Pons (tissue), 1 donor: ENCODE data around the gene POLR2J3.
"Not testable (repeated sequence)": the region's sequence is repeated elsewhere in the genome, so short reads cannot be mapped to it uniquely, and the experiment has no call there.

ENCODE experiments used
- DNase-seq: peaks from one replicate; pipeline ENCODE4 v3.0.0-alpha.2; 2016; ENCODE audit warnings: low spot score

The POLR2J3 gene

DNA sequence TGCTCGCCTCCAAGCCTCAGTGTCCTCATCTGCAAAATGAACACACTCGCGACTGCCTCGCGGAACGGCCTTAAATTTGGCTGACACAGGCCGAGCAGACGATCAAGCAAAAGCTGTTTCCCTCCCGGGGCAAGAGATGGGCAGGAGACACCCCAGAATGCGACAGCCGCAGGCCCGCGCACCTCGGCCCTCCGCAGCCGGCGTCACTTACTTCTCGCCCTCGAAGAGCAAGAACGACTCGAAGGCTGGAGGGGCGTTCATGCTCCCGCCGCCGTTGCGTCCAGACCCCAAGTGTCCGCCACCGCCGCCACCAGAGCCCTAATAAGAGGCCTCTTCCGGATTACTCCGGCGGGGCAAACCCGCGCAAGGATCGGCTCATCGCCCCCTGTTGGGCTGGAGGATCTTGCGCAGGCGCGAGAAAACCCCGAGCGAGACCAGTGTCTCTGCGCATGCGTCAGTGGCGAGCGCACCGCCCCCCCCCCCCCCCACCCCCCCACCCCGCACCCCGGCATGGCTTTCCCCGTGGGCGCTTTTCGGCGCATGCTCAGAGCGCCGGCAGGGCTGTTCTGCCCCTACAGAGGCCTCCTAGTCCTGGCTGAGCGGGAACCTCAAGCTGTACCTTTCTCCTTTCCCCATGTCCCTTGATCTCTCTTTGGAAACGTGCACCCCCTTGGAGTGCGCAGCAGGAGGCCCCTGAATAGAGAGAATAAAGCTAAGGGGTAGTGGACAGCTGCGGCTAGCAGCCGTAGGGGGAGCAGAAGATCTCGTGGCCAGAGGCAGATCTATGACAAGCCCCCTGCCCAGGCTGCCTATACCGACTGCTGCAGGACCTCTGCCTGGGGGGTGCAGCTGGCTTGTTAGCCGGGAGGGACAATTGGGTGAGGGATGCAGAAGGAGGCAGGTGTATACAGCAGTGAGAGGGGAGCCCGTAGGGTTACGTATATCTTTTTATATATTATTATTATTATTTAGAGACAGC lies at the start of gene POLR2J3:
POLR2J3 (minus strand) TSS at position 323 of the 979 bp plus-strand sequence; CDS start at position 261, 62 bp downstream.
- peak; percentile 91 for DNase-seq

DNA sequence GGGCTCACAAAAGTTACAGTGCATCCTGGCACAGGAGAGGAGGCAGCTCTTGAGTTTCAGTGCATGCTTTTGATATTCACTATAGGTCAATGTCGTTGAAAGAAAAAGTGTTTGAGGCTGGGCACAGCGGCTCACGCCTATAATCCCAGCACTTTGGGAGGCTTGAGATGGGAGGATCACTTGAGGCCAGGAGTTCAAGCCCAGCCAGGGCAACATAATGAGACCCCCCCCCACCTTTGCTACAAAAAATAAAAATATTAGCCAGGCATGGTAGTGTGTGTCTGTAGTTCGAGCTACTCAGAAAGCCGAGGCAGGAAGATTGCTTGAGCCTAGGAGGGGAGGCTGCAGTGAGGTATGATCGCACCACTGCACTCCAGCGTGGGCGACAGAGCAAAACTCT lies 45.7 kb upstream of the POLR2J3 start:
- not testable (repeated sequence) for DNase-seq

DNA sequence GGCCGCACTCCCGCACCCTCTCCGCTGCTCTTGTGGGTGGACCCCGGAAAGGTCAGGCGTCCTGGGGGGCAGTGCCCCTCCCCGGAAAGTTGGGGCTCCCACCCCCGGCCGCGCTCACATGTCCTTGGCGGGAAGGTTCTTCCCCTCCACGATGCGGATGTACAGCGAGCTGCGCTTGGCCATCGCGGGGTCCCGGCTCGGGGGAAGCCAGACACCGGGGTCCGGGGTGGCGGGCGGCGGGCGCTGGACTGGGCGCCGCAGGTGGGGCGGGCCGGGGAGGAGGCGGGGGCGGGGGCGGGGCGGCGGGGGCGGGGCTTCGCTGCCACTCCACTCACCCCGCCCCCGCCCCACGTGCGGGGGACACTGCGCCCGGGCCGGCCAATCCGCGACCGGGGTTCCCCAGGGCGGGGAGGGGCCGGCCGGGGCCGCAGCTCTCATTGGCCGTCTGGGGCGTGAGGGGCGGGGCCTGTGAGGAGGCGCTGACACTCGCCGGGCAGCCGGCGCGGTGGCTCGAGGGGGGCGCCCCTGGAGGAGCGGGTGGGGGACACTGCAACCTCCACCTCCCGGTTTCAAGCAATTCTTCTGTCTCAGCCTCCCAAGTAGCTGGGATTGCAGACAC lies 44.2 kb upstream of the POLR2J3 start, which contains the start of gene RASA4:
RASA4 (minus strand) TSS at position 250 of the 619 bp plus-strand sequence; CDS start at position 183, 67 bp downstream.
- peak; percentile 4 for DNase-seq

DNA sequence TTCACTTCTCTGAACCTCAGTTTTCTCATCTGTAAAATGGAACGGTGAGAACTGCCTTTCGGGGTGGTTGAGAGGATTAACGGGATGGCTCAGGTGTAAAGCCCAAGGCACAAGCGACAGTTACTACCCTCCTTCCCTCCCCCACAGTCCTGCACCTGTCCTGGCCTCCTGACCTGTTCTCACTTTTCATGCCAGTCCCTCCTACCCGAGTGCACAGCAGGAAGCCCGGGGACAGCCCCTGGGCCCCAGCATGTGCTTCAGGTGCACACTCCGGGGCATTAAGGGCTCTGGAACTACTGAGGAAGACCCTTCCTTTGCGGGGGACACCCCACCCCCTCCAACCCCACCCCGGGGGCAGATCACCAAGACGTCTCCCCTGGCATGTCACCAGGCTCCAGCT lies 43.5 kb upstream of the POLR2J3 start:
- not testable (repeated sequence) for DNase-seq

DNA sequence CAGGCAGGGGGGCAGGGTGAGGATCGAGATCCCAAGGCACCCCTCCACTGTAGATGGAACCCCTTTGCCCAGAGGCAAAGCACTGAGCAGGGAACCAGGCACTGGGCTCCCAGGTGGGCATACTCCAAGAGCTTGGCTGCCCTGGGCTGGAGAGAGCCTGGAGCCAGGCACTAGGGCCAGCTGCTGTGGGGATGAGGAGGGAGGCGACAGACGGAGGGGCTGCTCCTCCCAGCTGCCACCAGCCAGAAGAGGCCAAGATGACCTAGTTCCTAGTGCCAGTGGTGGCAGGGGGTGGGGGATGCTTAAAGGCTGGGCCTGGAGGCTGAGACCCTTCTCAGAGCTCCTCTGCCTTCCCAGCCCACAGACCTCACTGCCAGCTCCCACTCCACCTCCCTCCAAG lies 42.5 kb upstream of the POLR2J3 start:
- not testable (repeated sequence) for DNase-seq

DNA sequence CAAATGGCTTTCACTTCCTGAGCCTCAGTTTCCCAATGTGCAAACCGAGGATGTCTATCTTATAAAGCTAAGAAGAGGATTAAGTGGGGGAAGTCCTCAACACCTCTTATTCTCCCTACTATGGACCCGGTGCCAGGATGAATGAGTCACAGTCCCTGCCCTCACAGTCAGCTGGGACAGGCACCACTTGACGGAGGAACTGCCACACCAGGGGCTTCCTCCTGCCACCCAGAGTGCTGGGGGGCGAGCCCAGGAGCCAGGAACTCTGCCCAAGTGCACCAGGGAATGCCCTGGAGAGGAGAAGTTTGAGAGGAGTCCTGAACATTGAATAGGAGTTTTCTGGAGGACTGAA lies 41.9 kb upstream of the POLR2J3 start:
- DNase-seq = not testable (repeated sequence)

DNA sequence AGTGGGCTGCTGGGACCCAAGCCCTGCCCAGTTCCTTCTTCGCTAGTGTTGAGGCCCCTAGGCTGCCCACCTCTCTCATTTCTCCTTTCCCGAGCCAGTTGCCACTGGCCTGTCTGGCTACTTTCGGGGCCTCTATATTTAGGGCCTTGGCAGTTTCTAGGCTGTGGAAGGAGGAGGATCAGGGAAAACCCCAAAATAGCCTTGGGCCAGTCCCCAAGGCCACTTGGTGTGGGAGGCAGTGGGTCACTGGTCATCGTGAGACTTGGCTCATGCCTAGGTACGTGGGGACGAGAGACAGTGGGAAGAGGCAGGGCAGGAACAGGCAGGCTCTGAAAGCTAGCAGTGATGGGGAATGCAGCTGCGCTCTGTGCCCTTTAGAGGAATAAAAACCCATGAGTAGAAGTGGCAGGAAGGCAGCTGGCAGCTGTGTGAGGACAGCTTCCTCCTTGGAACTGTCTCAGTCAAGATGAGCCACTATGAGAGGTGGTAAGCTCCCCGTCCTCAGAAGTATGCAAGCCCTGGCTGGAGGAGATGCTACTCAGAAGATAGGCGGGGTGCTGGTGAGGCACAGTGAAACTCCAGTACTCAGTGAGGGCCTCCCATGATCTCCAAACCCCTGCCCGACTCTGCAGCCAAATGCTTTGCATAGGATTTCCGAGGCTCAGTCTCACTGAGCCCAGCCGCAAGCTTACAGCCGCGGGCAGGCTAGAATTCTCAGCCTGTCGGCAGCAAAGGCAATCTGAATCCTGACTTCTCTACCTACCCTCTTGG lies 41.4 kb upstream of the POLR2J3 start:
- DNase-seq = not testable (repeated sequence)

DNA sequence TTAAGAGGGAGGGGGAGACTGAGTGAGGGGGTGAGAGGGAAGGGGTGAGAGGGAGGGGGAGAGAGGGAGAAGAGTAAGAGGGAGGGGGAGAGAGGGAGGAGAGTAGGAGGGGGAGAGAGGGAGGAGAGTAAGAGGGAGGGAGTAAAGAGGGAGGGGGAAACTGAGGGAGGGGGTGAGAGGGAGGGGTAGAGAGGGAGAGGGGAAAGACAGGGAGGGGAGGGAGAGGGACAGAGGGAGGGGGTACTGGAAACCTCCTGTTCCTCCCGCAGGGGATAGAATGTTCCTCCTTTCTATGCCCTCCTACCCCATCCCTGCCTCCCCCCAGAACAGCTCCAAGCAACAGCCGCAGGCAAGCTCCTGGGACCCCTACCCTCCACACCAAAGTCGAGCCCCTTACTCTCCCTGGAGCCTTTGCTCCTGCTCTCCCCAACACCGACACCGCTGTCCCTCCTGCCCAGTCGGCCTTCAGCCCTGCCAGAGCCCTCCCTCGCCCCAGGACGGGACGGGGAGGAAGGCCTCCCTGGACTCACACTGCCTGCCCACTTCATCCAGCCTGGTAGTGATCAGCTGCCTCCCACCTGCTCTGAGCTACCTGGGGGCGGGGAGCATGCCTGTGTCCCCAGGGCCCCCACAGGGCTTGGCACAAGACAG lies 39.4 kb upstream of the POLR2J3 start:
- DNase-seq = peak; percentile 4

DNA sequence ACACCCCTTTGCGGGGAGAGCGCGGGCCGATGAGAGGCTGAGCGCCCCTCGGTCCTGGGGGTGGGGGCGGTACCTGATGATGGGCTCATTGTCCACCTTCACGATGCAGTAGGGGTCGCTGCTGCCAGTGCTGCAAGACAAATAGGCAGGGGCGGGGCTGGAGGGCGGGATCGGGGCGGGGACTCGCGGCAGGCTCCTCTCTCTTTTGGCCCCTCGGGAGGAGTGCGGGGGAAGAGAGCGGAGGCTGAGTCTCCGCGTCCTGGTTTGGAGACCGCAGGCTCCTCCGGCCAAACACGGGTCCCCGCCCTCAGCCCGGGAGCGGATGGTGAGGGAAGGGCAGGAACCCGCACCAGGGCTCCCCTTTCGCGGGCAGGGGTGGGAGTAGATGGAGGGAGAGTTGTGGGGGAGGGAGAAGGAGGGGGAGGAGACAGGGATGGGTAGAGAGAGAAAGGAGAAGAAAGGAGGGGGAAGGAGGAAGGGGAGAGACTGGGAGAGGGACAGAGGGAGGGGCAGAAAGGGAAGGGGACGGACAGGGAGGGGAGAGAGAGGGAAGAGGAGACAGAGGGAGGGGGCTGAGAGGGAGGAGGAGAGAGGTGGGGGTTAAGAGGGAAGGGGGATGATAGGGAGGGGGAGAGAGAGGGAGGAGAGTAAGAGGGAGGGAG lies 38.8 kb upstream of the POLR2J3 start:
- DNase-seq = not testable (repeated sequence)

DNA sequence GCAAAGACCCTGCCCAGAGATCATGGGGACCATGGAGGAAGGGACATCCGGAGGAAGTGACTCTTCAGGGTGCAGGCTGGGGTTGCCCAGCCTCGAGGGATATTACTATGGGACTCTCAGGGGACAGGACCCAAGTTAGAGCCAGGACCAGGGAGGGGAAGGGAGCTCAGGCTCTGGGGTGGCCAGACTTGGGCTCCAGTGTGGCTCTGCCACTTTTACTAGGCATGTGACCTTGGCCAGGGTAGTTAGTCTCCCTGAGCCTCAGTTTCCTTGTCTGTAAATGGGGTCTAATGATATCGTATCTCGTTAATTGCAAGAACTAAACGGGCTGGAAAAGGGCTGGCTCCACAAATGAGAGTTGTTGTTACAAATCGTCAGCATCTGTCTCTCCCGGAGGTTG lies 38.1 kb upstream of the POLR2J3 start:
- not testable (repeated sequence) for DNase-seq

DNA sequence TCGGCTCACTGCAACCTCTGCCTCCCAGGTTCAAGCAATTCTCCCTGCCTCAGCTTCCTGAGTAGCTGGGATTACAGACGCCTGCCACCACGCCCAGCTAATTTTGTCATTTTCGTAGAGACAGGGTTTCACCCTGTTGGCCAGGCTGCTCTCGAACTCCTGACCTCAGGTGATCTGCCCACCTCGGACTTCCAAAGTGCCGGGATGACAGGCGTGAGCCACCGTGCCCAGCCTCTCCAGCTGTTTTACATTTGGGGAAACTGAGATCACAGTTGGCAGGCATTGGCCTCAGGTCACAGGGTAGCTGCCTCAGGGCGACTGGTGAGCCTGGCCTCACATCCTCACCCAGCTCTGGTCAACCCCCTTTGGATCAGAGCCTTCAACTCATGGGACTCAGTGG lies 37.4 kb upstream of the POLR2J3 start:
- DNase-seq = not testable (repeated sequence)

DNA sequence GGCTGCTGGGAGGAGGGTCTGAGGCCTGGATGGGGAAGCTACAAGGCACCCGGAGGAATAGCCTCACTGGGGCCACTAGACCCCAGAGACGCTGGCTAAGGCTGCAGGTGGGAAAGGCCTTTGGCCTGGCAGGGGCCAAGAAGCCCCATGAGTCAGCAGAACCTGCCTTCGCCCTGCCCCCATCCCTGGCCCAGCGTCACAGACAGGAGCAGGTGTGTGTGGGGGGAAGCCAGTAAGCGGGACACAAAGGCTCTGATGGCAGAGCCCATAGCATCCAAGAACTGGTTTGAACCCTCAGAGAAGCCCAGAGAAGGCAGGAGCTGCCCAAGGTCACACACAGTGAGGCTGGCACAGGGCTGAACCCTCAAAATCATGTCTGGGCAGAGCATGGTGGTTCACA lies 34.5 kb upstream of the POLR2J3 start:
- DNase-seq = not testable (repeated sequence)

DNA sequence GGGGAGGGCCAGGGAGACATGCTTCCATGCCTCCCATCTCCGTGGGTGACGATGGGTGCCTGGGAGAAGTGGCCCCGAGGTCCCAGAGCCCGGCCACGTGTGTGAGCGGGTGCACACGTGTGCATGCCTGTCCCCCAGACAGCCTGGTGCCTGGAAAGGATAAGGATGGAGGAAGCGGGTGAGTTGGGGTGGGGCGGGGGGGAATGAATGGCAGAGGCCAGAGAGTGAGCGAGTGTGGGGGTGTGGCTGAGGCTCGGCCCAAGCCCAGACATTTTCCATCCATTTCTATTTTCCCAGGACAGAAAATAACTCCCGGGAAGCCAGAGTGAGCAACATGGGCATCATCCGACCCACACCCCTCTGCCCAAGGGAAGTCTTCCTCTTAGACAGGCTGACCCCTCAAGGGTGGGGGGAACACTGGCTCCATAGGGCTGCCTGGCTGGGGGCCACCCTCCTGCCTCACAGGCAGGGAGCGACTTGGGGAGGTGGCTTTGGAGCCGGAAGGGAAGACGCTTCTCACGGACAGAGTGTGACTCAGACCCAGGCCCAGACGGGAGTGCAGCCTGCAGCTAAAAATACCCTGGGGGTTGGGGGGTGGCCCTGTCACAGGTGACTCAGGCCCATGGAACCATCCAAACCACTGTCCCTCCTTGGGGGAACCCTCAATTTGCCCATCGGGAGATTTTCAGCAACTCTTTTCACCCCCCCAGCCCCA lies 32.2 kb upstream of the POLR2J3 start:
- DNase-seq = not testable (repeated sequence)

DNA sequence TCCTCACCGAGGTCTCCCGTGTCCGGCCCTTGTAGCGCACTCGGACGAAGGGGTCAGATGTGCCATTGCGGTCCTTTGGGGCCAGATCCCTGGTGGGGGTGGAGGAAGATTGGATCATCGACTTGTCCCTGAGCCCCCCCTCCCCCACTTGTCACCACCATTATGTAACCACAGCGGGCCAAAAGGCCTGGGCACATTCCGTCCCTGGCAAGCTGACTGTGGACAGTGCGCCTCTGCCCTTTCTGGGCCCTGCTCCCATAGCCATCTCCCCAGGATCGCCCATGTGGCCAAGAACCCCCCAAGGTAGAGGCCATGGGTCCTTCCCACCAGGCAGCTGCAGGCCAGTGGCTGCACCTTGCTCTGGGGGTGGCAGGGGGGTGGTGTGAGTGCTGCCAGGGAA lies 29.9 kb upstream of the POLR2J3 start:
- DNase-seq = not testable (repeated sequence)

DNA sequence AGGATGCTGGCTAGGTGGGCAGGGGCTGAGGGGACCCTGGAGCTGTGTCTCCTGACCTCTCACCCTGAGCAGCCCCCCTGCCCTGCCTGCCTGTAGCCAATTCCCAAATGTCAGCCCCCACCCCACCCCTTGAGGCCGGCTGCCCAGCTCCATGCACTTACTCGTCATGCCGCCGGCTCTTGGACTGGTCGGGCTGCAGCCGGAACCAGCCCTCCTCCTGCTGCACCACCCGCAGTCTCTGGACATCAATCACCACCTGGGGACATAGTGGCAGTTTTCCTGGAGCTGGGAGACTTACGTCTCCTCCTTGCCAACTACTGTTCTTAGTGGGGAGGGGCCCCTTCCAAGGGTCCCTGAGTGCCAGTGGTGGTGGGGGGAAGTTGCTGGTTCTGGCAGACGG lies 27.3 kb upstream of the POLR2J3 start:
- DNase-seq = not testable (repeated sequence)

DNA sequence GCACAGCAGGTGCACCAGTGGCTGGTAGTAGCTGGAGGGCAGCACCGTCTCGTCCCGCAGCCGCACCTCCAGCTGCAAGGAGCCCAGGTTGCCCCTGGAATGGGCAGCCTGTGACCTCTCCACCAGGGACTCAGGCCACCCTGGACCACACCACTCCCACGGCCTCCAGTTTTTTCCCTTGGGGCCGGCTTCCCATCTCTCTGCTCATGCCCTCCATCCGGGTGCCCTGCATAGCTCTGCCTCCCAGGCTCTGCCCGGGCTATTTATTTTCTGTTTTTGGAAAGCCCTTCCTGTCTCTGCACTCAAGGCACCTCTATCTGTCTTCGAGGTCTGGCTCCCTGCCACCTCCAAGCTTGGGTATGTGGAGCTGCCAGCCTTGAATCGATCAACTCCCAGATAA lies 23.7 kb upstream of the POLR2J3 start:
- not testable (repeated sequence) for DNase-seq

DNA sequence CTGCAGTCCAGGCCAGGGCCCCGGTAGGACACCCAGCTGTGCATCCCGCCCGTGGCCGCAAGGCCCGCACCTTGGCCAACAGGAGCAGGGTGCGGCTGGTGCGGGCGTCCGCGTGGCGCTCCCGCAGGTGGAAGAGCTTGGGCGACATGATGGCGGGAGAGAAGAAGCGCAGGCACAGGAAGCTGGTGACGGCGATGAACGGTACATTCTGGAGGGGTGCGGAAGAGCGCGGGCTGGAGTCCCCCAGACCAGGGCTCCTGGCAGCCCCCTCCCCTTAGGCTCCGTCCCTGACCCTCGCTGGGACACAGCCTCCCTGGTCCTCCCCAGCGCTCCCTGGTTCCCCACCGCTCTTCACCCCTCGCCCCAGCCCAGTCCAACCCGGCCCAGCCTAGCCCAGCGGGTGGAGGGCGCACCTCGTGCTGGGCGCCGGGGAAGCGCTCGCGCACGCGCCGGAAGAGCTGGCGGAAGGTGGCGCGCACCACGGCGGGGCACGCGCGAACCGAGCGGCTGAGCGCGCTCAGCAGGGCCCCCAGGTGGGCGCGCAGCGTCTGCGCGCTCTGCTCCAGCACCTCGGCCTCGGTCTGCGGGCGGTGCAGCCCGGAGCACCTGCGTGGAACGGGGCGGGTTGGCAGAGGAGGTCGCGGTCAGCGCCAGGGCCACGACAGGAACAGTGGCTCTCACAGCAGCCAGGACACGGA lies 21.4 kb upstream of the POLR2J3 start:
- not testable (repeated sequence) for DNase-seq

DNA sequence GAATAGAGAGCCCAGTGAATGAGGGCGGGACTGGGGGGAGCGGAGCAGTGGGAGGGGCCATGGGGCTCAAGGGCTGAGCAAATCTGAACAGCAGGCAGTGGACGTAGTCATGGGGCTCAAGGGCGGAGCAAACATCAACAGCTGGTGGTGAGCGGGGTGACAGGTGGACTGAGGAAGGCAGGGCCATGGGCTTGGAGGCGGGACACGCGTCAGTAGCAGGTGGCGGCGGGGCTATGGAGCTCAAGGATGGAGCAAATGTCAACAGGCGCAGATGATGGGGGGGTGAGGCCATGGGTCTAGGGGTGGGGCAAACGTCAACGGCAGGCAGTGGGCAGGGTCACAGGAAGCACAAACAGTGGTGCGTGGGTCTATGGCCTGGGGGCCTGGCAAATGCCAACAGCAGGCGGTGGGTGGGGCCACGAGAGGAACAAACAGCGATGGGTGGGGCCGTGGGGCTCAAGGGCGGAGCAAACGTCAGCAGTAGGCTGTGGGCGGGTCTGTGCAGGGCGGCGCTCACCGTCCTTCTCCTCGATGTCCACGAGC lies 20.2 kb upstream of the POLR2J3 start:
- DNase-seq = not testable (repeated sequence)

DNA sequence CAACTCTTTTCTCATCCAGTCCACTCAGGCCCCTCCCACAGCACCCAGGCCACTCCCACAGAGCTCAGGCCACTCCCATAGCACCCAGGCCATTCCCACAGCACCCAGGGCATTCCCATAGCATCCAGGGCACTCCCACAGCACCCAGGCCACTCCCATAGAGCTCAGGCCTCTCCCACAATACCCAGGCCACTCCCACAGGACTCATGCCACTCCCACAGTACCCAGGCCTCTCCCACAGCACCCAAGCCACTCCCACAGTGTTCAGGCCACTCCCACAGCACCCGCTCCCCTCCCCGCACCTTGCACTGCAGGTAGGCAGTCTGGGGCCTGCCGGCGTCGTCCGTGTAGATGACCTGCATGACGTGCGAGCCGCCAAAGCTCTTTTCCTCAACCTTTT lies 17.5 kb upstream of the POLR2J3 start:
- not testable (repeated sequence) for DNase-seq
